Esophagus squamous epithelium (tissue), 5 donors: ENCODE measurements around the gene MLLT10. TPM values are rescaled to one million over a fixed set of nuclear protein-coding genes. Genes with fewer than 3 reads are reported as not detected.

Experiments used
- DNase-seq: peaks from one replicate; lab custom pipeline; 2025; lab: John Stamatoyannopoulos, UW
- H3K27ac ChIP-seq, 4 donors: fragments of 200-600 bp; sonication (generic); one replicate each; pipeline ENCODE4 v1.5.1; 2016 to 2019; ENCODE audit warnings: mild to moderate bottlenecking in 1 of 4
- H3K27me3 ChIP-seq, 4 donors: fragments of 200-600 bp; sonication (generic); 1 replicate in 3 of 4; 2 replicates in 1 of 4; pipeline versions ENCODE4 v1.5.1 to v1.6.0; 2017 to 2021; ENCODE audit warnings: antibody characterized with exemption in 1 of 4
- H3K36me3 ChIP-seq, 3 donors: fragments of 200-600 bp; sonication (generic); one replicate each; pipeline ENCODE4 v1.5.1; 2016 to 2019
- H3K4me1 ChIP-seq, 3 donors: fragments of 200-600 bp; sonication (generic); one replicate each; pipeline ENCODE4 v1.5.1; 2017 to 2019
- H3K4me3 ChIP-seq, 4 donors: fragments of 200-600 bp; sonication (generic); 1 replicate in 3 of 4; 2 replicates in 1 of 4; pipeline ENCODE4 v1.5.1; 2016 to 2019; ENCODE audit warnings: mild to moderate bottlenecking in 2 of 4, moderate library complexity in 1 of 4
- H3K9me3 ChIP-seq, 3 donors: fragments of 200-600 bp; sonication (generic); one replicate each; pipeline ENCODE4 v1.5.1; 2016 to 2019
- POLR2A ChIP-seq, 4 donors: fragments of 450-650 bp; IDR thresholded peaks; one replicate each; pipeline ENCODE4 v1.6.1; 2017; ENCODE audit warnings: antibody characterized with exemption in 4 of 4, mild to moderate bottlenecking in 4 of 4, moderate library complexity in 3 of 4
- WGBS, 2 donors: methylation state at CpG; one replicate each; pipeline ENCODE4 v1.1.5; 2018; 5-methylcytosine and 5-hydroxymethylcytosine counted together
- intact Hi-C: fragments of 100-400 bp; cut with DNase I; formaldehyde crosslinking; loops from one replicate; pipeline ENCODE4 v1.15.0; 2022
- total RNA-seq, 4 donors: library from RNA; depleted of rRNA; stranded (reverse); fragments of >200 nt; gene quantifications; one replicate each; pipeline ENCODE4 v1.1.0, GENCODE V29; 2016
- TF ChIP-seq, protein P1 (sequence below), 6 experiments: fragments of 450-650 bp in 4 of 6; fragments of 200-600 bp in 2 of 6; sonication (generic) in 2 of 6; IDR thresholded peaks; one replicate each; pipeline ENCODE4 v1.5.1; 2016 to 2019; ENCODE audit warnings: antibody characterized with exemption in 6 of 6, mild to moderate bottlenecking in 4 of 6, moderate library complexity in 4 of 6
- donor health status: DM: yes; HTN: yes; CAD: no.

MLLT10 gene
- total RNA-seq, 4 donors from 2014 or later = 22.7 to 49.6 (median 32.4) TPM

- H3K27me3 ChIP-seq = no peaks in the 10 kb centered on the region
- H3K9me3 ChIP-seq = no peaks in the 10 kb centered on the region
- H3K4me3 ChIP-seq = no peak overlapping the region
- H3K27ac ChIP-seq = peak overlapping the region in 3 of 4 donors; percentile 33 to 100 (median 97)
- no peak for DNase-seq
- TF ChIP-seq POLR2A (IDR thresholded peaks at IDR 0.05) = no peak
- TF ChIP-seq, protein P1, sequence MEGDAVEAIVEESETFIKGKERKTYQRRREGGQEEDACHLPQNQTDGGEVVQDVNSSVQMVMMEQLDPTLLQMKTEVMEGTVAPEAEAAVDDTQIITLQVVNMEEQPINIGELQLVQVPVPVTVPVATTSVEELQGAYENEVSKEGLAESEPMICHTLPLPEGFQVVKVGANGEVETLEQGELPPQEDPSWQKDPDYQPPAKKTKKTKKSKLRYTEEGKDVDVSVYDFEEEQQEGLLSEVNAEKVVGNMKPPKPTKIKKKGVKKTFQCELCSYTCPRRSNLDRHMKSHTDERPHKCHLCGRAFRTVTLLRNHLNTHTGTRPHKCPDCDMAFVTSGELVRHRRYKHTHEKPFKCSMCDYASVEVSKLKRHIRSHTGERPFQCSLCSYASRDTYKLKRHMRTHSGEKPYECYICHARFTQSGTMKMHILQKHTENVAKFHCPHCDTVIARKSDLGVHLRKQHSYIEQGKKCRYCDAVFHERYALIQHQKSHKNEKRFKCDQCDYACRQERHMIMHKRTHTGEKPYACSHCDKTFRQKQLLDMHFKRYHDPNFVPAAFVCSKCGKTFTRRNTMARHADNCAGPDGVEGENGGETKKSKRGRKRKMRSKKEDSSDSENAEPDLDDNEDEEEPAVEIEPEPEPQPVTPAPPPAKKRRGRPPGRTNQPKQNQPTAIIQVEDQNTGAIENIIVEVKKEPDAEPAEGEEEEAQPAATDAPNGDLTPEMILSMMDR (IDR thresholded peaks at IDR 0.05) = no peak
- no peaks in the 10 kb centered on the region for H3K36me3 ChIP-seq
- whole genome bisulfite sequencing, 2 donors = 86 to 96% methylated on average over 1 of the region's 1 CpG
- H3K4me1 ChIP-seq = peaks cover 4 to 57% (median 15%) of the 10 kb centered on the region in 3 donors
- intact Hi-C loops = loop anchor here (10.0 kb wide), 1 partner anchor 194 kb away; no protein-coding TSS in a partner anchor
Measured at GRCh38 chr10:21530641-21531040, 3.4 kb upstream of the MLLT10 start.

- TF ChIP-seq, protein P1 (IDR thresholded peaks at IDR 0.05) = no peak
- H3K27ac ChIP-seq = peak overlapping the region in 3 of 4 donors; percentile 33 to 100 (median 97)
- intact Hi-C loops = loop anchor here (10.0 kb wide), 1 partner anchor 194 kb away; no protein-coding TSS in a partner anchor
- H3K4me3 ChIP-seq = no peak overlapping the region
- DNase-seq = no peak
- H3K27me3 ChIP-seq = no peaks in the 10 kb centered on the region
- no peaks in the 10 kb centered on the region for H3K36me3 ChIP-seq
- H3K4me1 ChIP-seq = peaks cover 4 to 62% (median 19%) of the 10 kb centered on the region in 3 donors
- WGBS, 2 donors = 59 to 64% methylated on average over 1 of the region's 1 CpG
- no peaks in the 10 kb centered on the region for H3K9me3 ChIP-seq
Measured at GRCh38 chr10:21531164-21531563, 2.9 kb upstream of the MLLT10 start.

- intact Hi-C loops = loop anchor here (10.0 kb wide), 1 partner anchor 192 kb away; no protein-coding TSS in a partner anchor
- TF ChIP-seq, protein P1 (IDR thresholded peaks at IDR 0.05) = no peak
- no peak for TF ChIP-seq POLR2A (IDR thresholded peaks at IDR 0.05)
- DNase-seq = no peak
- no peaks in the 10 kb centered on the region for H3K9me3 ChIP-seq
- H3K27ac ChIP-seq = peak overlapping the region; percentile 91 to 100 (median 96)
- H3K4me1 ChIP-seq = peaks cover 4 to 76% (median 19%) of the 10 kb centered on the region in 3 donors
- peak overlapping the region; percentile 61 to 96 (median 82) for H3K4me3 ChIP-seq
- no peaks in the 10 kb centered on the region for H3K27me3 ChIP-seq
- H3K36me3 ChIP-seq = peaks cover 0 to 16% (median 5%) of the 10 kb centered on the region in 3 donors
- WGBS, 2 donors = 11 to 26% methylated on average over 10 of the region's 10 CpGs
Measured at GRCh38 chr10:21532694-21533466, 1.2 kb upstream of the MLLT10 start.

DNA sequence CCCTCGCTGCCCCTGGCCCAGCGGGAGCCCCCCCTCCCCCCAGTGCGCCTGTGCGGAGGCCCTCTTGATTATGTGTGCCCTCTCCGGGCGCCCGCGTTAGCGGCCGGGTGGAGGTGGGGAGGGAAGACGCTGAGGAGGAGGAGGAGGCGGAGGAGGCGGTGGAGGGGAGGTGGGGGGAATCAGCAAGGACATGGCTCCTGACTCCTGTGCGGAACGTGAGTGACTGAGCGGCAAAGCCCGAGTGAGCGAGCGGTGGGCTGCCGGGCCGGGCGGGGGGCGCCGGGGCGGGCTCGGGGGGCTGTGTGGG, 201 bp downstream of the MLLT10 start:
- Histone ChIP-seq H3K27ac (peak overlapping the region; percentile 91 to 100 (median 96)), H3K27me3 (no peaks in the 10 kb centered on the region), H3K4me1 (peaks cover 4 to 67% (median 19%) of the 10 kb centered on the region in 3 donors), H3K36me3 (peaks cover 0 to 30% (median 5%) of the 10 kb centered on the region in 3 donors), H3K4me3 (peak overlapping the region; percentile 61 to 96 (median 82)), H3K9me3 (no peaks in the 10 kb centered on the region)
- 0% methylated on average over 4 of the region's 26 CpGs; no CpG with 5 or more reads in 1 of the 2 donors for WGBS, 2 donors
- no peak for DNase-seq
- TF ChIP-seq POLR2A (IDR thresholded peaks at IDR 0.05) = no peak
- TF ChIP-seq, protein P1 (IDR thresholded peaks at IDR 0.05) = no peak
- intact Hi-C loops = loop anchor here (10.0 kb wide), 1 partner anchor 191 kb away; no protein-coding TSS in a partner anchor
